ENCODE results near the gene STRBP. TPM values are rescaled to one million over a fixed set of nuclear protein-coding genes. Genes with fewer than 3 reads are reported as not detected.

Gene STRBP
- total RNA-seq, 1 experiment from 2014 or later: 40.3 TPM

DNA sequence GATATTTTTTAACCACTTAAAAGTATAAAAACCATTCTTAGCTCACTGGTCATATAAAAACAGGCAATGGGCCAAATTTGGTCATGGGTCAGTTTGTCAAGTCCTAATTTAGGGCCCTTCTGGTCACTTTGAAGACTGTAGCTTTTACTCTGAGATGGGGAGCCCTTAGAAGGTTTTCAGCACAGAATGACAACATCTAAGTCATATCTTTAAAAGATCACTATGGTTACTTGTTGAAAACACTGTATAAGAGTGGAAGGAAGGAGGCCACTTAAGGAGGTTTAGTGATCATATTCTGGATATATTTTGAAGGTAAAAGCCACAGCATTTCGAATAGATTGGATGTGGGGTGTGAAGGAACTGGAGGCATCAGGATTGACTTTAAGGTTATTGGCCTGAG lies 76.7 kb downstream of the STRBP start:
- in situ Hi-C loops (cut with HindIII; ENCODE audit: low pct_unique_long_range_greater_than_20kb, low sequenced_read_pairs): no loop called here
- TF ChIP-seq, protein P1, sequence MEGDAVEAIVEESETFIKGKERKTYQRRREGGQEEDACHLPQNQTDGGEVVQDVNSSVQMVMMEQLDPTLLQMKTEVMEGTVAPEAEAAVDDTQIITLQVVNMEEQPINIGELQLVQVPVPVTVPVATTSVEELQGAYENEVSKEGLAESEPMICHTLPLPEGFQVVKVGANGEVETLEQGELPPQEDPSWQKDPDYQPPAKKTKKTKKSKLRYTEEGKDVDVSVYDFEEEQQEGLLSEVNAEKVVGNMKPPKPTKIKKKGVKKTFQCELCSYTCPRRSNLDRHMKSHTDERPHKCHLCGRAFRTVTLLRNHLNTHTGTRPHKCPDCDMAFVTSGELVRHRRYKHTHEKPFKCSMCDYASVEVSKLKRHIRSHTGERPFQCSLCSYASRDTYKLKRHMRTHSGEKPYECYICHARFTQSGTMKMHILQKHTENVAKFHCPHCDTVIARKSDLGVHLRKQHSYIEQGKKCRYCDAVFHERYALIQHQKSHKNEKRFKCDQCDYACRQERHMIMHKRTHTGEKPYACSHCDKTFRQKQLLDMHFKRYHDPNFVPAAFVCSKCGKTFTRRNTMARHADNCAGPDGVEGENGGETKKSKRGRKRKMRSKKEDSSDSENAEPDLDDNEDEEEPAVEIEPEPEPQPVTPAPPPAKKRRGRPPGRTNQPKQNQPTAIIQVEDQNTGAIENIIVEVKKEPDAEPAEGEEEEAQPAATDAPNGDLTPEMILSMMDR (IDR thresholded peaks at IDR 0.05): no peak
- TF ChIP-seq POLR2AphosphoS5 (IDR thresholded peaks at IDR 0.05; ENCODE audit: low read depth, low read length): no peak
- no peak for TF ChIP-seq REST (IDR thresholded peaks at IDR 0.05; ENCODE audit: insufficient read depth in 1 of 2, low read depth in 2 of 2, low read length in 1 of 2)
- no peak for TF ChIP-seq TCF7L2 (IDR thresholded peaks at IDR 0.05; ENCODE audit: low read depth, low read length)
- TF ChIP-seq SIN3A (IDR thresholded peaks at IDR 0.05; ENCODE audit: borderline replicate concordance, insufficient read depth, low read depth, low read length): no peak
- intact Hi-C loops (cut with micrococcal nuclease; ENCODE audit: unreplicated experiment): no loop called here
- ChIA-PET CTCF (no interaction called here), POLR2A (no interaction called here)
- Histone ChIP-seq H3K27ac (ENCODE audit: low read length) (no peak overlapping the region), H3K27me3 (ENCODE audit: control insufficient read depth, insufficient read depth, low read length) (no peaks in the 10 kb centered on the region), H3K9me3 (ENCODE audit: control insufficient read depth, insufficient read depth, low read depth, low read length) (no peaks in the 10 kb centered on the region), H3K4me1 (ENCODE audit: control insufficient read depth, insufficient read depth, low read length) (no peaks in the 10 kb centered on the region), H3K4me3 (ENCODE audit: low read depth in 2 of 2, low read length in 2 of 2) (no peak overlapping the region), H3K36me3 (ENCODE audit: control insufficient read depth, insufficient read depth, low read length) (no peaks in the 10 kb centered on the region)
- no TSS peak for BruUV-seq (replicated peaks)
- DNase-seq (ENCODE audit: low read depth, low spot score) (no peak), ATAC-seq (no peak)

- ChIA-PET CTCF (no interaction called here), POLR2A (no interaction called here)
- H3K9me3 ChIP-seq (ENCODE audit: control insufficient read depth, insufficient read depth, low read depth, low read length): no peaks in the 10 kb centered on the region
- no TSS peak for BruUV-seq (replicated peaks)
- intact Hi-C loops (cut with micrococcal nuclease; ENCODE audit: unreplicated experiment) (no loop called here), in situ Hi-C loops (cut with HindIII; ENCODE audit: low pct_unique_long_range_greater_than_20kb, low sequenced_read_pairs) (no loop called here)
- no peak for TF ChIP-seq TCF7L2 (IDR thresholded peaks at IDR 0.05; ENCODE audit: low read depth, low read length)
- no peak for TF ChIP-seq REST (IDR thresholded peaks at IDR 0.05; ENCODE audit: insufficient read depth in 1 of 2, low read depth in 2 of 2, low read length in 1 of 2)
- TF ChIP-seq, protein P1 (IDR thresholded peaks at IDR 0.05): no peak
- TF ChIP-seq POLR2AphosphoS5 (IDR thresholded peaks at IDR 0.05; ENCODE audit: low read depth, low read length): no peak
- TF ChIP-seq SIN3A (IDR thresholded peaks at IDR 0.05; ENCODE audit: borderline replicate concordance, insufficient read depth, low read depth, low read length): no peak
- H3K36me3 ChIP-seq (ENCODE audit: control insufficient read depth, insufficient read depth, low read length): no peaks in the 10 kb centered on the region
- H3K27ac ChIP-seq (ENCODE audit: low read length): no peak overlapping the region
- H3K4me3 ChIP-seq (ENCODE audit: low read depth in 2 of 2, low read length in 2 of 2): no peak overlapping the region
- ATAC-seq (no peak), DNase-seq (ENCODE audit: low read depth, low spot score) (no peak)
- no peaks in the 10 kb centered on the region for H3K27me3 ChIP-seq (ENCODE audit: control insufficient read depth, insufficient read depth, low read length)
- H3K4me1 ChIP-seq (ENCODE audit: control insufficient read depth, insufficient read depth, low read length): no peaks in the 10 kb centered on the region
Measured at GRCh38 chr9:123191260-123191659, 77.1 kb downstream of the STRBP start.

Data from Panc1 (cell line).